ENCODE measurements around the gene KRIT1.

- TF ChIP-seq CTCF (IDR thresholded peaks at IDR 0.05; ENCODE audit: poor library complexity) (no peak), EZH2 (IDR thresholded peaks at IDR 0.05; ENCODE audit: borderline replicate concordance) (no peak)
Observed at GRCh38 chr7:92276460-92276864, 30.7 kb upstream of the KRIT1 start.
